HG02623 (cell line): ENCODE data around the gene LIM2.

Experiments used
- ATAC-seq: cut with Tn5 transposase; IDR thresholded peaks from one replicate; pipeline ENCODE4 v1.9.1; 2021; ENCODE audit warnings: moderate library complexity; ENCODE audit not compliant: unreplicated experiment

LIM2 gene

DNA sequence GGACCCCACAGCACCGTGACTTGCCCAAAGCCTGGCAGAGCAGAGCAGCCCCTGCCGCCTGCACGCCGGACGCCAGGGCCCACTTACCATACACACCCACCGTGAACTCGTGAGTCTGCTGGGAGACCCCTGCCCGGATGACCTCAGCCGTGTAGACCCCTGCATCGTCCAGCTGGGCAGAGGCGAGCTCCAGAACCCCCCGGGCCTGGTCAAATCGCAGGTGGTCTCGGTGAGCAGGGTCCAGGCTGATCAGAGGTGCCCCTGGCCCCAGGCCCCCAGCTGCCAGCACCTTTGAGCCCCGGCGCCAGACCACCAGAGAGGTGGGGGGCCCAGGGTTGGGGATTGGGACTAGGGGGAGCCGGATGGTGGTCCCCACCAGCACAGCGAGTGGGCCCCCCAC is 46.7 kb downstream of the LIM2 start:
- no peak for ATAC-seq

DNA sequence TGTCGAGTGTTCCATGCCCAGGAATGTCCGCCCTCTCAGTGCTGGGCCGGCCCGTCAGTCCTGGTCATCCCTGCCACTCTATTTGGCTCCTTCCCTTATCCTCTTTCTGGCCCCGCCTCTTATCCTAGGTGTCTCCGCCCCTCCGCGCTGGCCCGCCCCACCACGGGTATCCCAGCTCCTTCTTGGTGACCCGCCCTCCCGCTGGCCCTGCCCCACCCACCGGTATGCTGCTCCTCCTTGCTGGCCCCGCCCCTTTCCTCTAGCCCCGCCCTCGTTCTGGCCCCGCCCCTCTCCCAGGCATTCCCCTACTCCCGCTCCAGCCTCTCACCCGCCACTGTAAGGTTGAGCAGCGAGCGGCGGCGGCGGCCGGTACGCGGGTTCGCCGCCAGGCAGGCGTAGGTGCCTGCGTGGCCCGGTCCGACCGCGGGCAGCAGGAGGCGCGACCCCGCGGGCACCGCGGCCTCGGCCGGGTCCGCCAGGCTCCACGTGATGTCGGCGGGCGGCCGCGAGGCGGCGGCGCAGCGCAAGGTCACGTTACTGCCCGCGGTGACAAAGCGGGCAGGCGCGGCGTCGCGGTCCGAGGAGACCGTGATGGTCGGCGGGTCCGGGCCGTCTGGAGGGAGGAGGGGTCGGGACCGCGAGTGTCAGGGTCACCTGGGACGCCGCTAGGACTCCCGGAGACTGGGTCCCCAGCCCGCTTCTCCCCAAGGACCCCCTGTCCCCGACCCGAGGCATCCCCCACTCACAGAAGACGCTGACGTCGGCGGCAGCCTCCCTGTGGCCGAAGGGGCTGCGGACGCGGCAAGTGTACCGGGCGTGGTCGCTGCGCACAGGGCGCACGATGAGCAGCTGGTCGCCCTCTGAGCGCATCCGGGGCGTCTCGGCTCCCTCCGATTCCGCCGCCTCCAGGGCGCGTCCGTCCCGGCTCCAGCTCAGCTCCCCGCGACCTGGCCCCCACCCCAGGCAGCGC is 47.8 kb downstream of the LIM2 start:
- ATAC-seq: peak; percentile 55

DNA sequence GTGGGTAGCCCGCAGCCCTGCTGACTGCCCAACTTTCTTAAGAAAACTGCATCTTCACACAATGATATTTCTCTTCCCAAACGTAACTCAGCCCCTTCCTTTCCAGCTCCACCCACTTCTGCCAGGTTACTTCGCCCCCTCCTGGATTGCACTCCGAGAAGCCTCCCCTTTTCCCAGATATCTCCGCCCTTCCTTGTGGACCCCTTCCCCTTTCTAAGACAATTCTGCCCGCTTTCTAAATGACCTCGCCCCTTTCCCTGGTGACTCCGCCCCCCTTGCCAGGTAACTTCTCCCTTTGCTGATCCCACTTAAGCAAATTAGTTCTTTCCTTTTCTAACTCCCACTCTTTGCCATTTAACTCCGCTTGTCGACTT is 48.5 kb downstream of the LIM2 start:
- no peak for ATAC-seq

DNA sequence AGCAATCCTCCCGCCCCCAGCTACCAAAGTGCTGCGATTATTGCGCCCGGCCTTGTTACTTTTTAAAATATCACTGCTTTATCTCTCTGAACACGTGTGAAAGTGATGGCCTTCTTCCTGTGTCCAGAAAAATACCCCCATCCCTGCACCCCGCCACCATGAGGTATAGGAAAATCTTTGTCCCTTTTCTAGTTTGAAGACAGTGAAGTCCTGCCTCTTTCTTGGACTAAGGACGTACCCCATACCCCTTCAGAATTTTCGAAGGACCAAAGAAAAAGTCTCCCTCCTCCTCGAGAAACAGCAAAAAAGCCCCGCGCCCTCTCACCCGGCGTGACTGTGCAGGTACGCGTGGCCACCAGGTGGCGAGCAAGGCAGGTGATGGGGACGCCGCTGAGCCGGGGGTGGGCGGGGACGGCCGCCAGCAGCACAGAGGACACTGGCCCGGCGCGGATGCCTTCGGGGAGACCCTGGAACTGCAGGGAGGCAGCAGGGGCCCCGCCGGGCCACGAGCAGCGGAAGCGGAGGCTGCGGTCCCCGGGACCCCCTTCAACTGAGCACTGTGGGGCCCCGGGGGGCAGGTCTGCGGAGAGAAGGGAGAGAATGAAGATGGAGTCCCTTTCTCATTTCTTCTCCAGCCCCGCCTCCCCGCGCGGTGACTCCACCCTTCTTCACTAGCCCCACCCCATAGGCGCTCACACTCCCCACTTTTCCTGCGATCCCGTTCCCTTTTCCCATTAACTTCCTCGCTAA is 49.0 kb downstream of the LIM2 start:
- ATAC-seq: peak; percentile 54

DNA sequence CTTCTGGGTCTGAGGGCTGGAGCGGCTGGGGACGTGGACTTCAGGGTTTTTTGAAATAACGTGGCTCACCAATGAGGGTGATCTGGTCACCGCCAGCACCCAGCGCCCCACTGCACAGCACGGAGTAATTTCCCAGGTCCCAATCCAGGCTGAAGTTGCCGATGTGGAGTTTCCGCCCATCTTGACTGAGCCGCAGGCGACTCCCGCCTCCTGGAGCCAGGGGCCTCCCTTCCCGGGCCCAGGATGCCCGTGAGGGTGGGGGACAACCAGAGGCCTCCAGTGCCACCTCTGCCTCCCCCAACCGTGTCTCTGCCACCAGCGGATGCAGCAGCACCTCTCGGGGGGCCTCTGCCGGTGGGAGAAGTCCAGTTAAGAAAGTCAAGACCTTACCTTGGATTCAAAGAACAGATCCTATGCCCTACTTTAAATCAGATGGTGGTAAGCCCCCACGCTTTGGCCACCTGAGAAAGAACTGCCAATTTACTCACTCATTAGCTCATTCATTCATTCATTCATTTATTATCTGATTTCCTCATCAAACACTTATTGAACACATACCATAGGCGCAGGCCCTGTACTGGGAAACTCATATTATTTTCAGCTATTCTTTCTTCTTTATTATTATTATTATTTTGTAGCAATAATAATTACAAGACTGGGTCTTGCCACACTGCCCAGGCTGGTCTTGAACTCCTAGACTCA is 49.8 kb downstream of the LIM2 start:
- ATAC-seq: no peak

DNA sequence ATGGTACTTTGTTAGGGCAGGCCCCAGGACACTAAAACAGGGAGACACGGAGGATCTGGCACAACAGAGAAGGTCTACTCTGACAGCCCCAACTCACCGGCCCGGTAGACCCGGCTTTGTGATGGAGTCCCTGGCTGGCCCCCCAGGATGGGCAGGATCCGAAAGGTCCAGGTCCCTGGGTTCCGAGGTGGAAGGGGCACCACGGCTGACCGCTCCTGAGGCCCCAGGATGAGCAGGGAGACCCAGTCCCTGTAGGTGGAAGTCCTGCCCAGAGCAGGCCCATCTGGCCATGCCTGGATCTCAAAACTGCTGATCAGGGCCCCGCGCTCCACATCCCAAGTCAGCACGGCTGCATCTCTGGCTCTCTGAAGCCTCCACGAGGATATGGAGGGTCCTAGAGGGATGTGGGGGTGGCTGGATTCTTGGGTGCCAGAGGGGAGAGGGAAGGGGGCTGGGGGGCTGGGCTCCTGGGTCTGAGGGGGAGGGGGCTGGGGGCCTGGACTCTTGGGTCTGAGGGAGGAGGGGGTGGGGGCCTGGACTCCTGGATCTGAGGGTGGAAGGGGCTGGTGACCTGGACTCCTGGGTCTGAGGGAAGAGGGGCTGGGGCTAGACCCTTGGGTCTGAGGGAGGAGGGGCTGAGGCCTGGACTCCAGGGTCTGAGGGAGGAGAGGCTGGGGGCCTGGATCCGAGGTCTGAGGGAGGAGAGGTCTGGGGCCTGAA is 50.5 kb downstream of the LIM2 start:
- no peak for ATAC-seq

DNA sequence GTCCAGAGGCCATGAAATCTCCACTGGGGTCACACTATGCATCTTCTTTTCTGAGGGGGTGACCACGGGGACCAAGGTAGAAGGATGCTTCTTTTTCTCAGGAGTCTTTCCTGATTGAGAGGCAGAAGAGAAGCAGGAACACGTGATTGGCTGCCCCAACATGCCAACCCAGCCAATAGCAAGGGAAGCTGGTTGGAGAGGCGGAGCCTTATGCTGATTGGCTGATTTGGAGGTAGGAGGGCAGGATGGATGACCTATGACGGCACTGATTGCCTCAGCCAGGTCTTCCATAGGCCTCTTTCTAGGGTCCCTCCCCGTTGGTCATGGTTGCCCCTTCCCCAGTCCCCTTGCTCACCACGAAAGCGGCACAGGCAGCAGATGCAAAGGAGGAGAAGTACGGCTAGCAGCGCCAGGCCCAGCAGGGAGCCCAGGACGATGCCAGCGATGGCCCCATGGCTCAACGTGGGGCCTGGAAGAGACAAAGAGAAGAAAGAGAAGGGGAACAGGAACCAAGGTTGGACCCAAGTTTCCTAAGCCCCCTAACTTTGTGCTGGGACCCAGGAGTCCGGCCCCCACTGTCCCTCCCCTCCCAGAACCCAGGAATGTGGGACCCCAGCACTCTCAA is 53.8 kb downstream of the LIM2 start:
- ATAC-seq: no peak

DNA sequence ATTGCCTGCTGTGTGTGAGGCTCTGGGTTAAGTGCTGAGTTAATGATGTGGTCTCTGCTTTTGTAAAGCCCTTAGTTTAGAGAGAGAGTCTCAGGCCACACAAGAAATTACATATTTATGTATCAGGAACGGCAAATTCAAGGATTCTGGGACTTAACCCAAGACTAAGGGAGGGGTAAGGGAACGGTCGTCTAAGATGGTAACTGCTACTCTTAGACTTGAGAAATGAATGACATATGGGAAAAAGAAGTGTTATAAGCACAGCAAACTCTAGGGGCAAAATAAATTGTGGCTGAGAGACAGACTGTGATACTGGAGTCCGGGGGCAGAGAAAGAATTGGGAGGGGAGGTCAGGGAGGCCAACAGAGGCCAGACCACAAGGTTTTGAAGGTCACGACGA is 56.1 kb downstream of the LIM2 start:
- ATAC-seq: no peak

DNA sequence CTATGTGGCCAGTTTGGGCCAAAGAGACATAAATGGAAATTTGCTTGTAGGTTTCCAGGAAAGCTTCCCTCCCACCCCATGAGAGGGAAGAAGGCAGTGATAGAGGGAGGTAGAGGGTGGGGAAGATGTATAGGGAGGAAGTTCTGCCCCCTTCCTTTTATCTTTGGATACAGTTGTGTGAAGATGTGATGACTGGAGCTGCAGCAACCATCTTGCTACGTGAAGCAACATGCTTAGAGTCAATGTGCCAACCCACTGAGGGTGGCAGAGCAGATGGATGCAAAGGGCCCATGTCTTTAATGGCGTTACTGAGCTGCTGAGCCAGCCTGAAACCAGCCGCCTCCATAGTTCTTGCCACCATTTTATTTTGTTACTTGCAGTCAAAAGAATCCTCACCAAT is 56.6 kb downstream of the LIM2 start:
- no peak for ATAC-seq

DNA sequence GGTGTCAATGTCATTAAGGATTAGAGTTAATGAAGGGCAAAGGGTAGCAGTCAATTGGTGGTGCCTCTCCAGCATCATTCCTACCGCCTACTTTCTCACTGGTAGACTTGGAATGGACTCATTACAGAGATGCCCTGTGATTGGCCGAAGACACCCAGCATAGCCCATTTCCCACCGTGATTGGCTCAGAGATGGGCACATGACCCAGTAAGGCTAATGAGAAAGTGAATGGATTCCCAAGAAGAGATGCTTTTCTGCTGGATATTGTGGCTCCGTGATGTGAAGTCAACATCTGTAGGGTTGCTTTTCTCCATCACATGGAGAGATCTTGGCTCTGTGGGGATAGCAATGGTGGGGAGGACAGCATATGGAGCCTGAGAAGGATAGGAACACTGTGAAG is 57.4 kb downstream of the LIM2 start:
- no peak for ATAC-seq
